H1 (cell line): ENCODE data around the gene LPP. TPM values are rescaled to one million over a fixed set of nuclear protein-coding genes. Genes with fewer than 3 reads are reported as not detected.

ENCODE experiments used
- CTCF ChIA-PET: fragments of 300-600 bp; sonication (Branson Sonifier 250); formaldehyde crosslinking; loops from one replicate; lab custom pipeline; 2021; ENCODE audit not compliant: partially characterized antibody; lab: Charles Lee
- POLR2A ChIA-PET: fragments of 300-600 bp; sonication (Branson Sonifier 250); formaldehyde crosslinking; loops from one replicate; lab custom pipeline; 2021; ENCODE audit warnings: inconsistent platforms; ENCODE audit not compliant: partially characterized antibody; lab: Charles Lee
- DNase-seq, 2 experiments: peaks; one replicate each; pipeline versions ENCODE4 v3.0.0 to v3.0.0-alpha.2; 2010 to 2022; ENCODE audit warnings: low spot score in 2 of 2, low read depth in 1 of 2, mixed read lengths in 1 of 2
- FAIRE-seq: peaks from 2 replicates; lab custom pipeline; 2011; peaks lifted over from hg19 to GRCh38; lab: Jason Lieb, UNC
- H2AFZ ChIP-seq: 2 replicates; pipeline ENCODE4 v1.8.1; 2012; ENCODE audit warnings: low read length, inconsistent platforms
- H2AK5ac ChIP-seq: 2 replicates; pipeline ENCODE4 v1.6.1; 2013; ENCODE audit warnings: low read depth, low read length
- H2BK120ac ChIP-seq: replicated peaks from 2 replicates; pipeline ENCODE3; 2013; ENCODE audit warnings: low read depth, low read length, inconsistent platforms
- H2BK12ac ChIP-seq: 2 replicates; pipeline ENCODE4 v1.6.1; 2013; ENCODE audit warnings: low read depth, low read length
- H2BK15ac ChIP-seq: 2 replicates; pipeline ENCODE4 v1.6.1; 2013; ENCODE audit warnings: low read length
- H2BK20ac ChIP-seq: 2 replicates; pipeline ENCODE4 v1.6.1; 2013; ENCODE audit warnings: low read length
- H2BK5ac ChIP-seq: 2 replicates; pipeline ENCODE4 v1.6.1; 2013; ENCODE audit warnings: low read depth, low read length
- H3K14ac ChIP-seq: 2 replicates; pipeline ENCODE4 v1.6.1; 2013; ENCODE audit warnings: inconsistent platforms; ENCODE audit not compliant: insufficient read length
- H3K18ac ChIP-seq: 2 replicates; pipeline ENCODE4 v1.6.1; 2013; ENCODE audit warnings: low read length; ENCODE audit errors: extremely low read depth
- H3K23ac ChIP-seq: 2 replicates; pipeline ENCODE4 v1.6.1; 2013; ENCODE audit warnings: inconsistent platforms; ENCODE audit not compliant: insufficient read length
- H3K23me2 ChIP-seq: 2 replicates; pipeline ENCODE4 v1.6.1; 2013; ENCODE audit warnings: low read depth, low read length
- H3K27ac ChIP-seq: 2 replicates; pipeline ENCODE4 v1.6.1; 2011; ENCODE audit warnings: low read depth, low read length, inconsistent platforms
- H3K27me3 ChIP-seq, 4 experiments: replicated peaks in 1 of 4; 1 replicate in 1 of 4; 2 replicates in 3 of 4; pipeline versions ENCODE4 v1.6.1 to v1.8.1; 2011 to 2013; ENCODE audit warnings: low read length in 3 of 4, mild to moderate bottlenecking in 3 of 4, inconsistent platforms in 2 of 4, mixed read lengths in 2 of 4, moderate library complexity in 1 of 4; ENCODE audit not compliant: control insufficient read depth in 3 of 4, insufficient read depth in 3 of 4; ENCODE audit errors: extremely low read depth in 1 of 4
- H3K36me3 ChIP-seq, 4 experiments: 2 replicates each; pipeline versions ENCODE4 v1.6.1 to v1.8.1; 2011 to 2013; ENCODE audit warnings: mild to moderate bottlenecking in 4 of 4, low read length in 3 of 4, moderate library complexity in 2 of 4, control low read depth in 1 of 4, inconsistent platforms in 1 of 4; ENCODE audit not compliant: insufficient read depth in 4 of 4, control insufficient read depth in 2 of 4
- H3K4ac ChIP-seq: replicated peaks from 2 replicates; pipeline ENCODE3; 2013; ENCODE audit warnings: low read length, low read depth, mixed read lengths, inconsistent platforms; ENCODE audit not compliant: insufficient read length
- H3K4me1 ChIP-seq, 4 experiments: replicated peaks in 1 of 4; 1 replicate in 1 of 4; 2 replicates in 3 of 4; pipeline versions ENCODE4 v1.6.1 to v1.8.1; 2011 to 2013; ENCODE audit warnings: low read length in 3 of 4, inconsistent platforms in 2 of 4, mixed read lengths in 1 of 4; ENCODE audit not compliant: insufficient read depth in 4 of 4, control insufficient read depth in 3 of 4
- H3K4me2 ChIP-seq, 2 experiments: 2 replicates each; pipeline versions ENCODE4 v1.6.1 to v1.8.1; 2011 to 2013; ENCODE audit warnings: low read depth in 2 of 2, low read length in 2 of 2, control low read depth in 1 of 2, inconsistent platforms in 1 of 2, mild to moderate bottlenecking in 1 of 2; ENCODE audit not compliant: insufficient read depth in 1 of 2
- H3K4me3 ChIP-seq, 4 experiments: fragments of 200-600, 300-600 bp in 1 of 4; sonication (generic), shearing (Covaris generic), sonication (Bioruptor Twin) in 1 of 4; 2 replicates each; pipeline versions ENCODE4 v1.5.1 to v1.8.1; 2011 to 2016; ENCODE audit warnings: low read length in 4 of 4, low read depth in 3 of 4, control low read depth in 2 of 4, inconsistent platforms in 2 of 4, mild to moderate bottlenecking in 2 of 4, mixed read lengths in 1 of 4, moderate library complexity in 1 of 4; ENCODE audit not compliant: insufficient read depth in 2 of 4; ENCODE audit errors: extremely low read depth in 1 of 4
- H3K56ac ChIP-seq: replicated peaks from 2 replicates; pipeline ENCODE3; 2013; ENCODE audit warnings: low read depth, mild to moderate bottlenecking, mixed read lengths, low read length, inconsistent platforms; ENCODE audit not compliant: insufficient read length
- H3K79me1 ChIP-seq: 2 replicates; pipeline ENCODE4 v1.6.1; 2013; ENCODE audit warnings: low read depth, low read length, control low read depth
- H3K79me2 ChIP-seq, 2 experiments: 2 replicates each; pipeline versions ENCODE4 v1.6.1 to v1.8.1; 2012 to 2013; ENCODE audit warnings: low read length in 2 of 2, mild to moderate bottlenecking in 2 of 2, inconsistent platforms in 1 of 2; ENCODE audit not compliant: insufficient read depth in 2 of 2, control insufficient read depth in 1 of 2
- H3K9ac ChIP-seq, 4 experiments: replicated peaks in 1 of 4; 1 replicate in 1 of 4; 2 replicates in 3 of 4; pipeline versions ENCODE4 v1.6.1 to v1.8.1; 2011 to 2013; ENCODE audit warnings: low read depth in 3 of 4, low read length in 3 of 4, control low read depth in 2 of 4, mild to moderate bottlenecking in 2 of 4, moderate library complexity in 2 of 4, inconsistent platforms in 1 of 4; ENCODE audit errors: extremely low read depth in 1 of 4
- H3K9me3 ChIP-seq, 2 experiments: 2 replicates each; pipeline versions ENCODE4 v1.6.1 to v1.8.1; 2012 to 2013; ENCODE audit warnings: mild to moderate bottlenecking in 2 of 2, moderate library complexity in 2 of 2, control low read depth in 1 of 2, inconsistent platforms in 1 of 2, low read depth in 1 of 2, low read length in 1 of 2, mixed read lengths in 1 of 2; ENCODE audit not compliant: insufficient read depth in 2 of 2
- H4K20me1 ChIP-seq, 2 experiments: replicated peaks in 1 of 2; 2 replicates each; pipeline versions ENCODE3 to v1.8.1; 2011 to 2013; ENCODE audit warnings: inconsistent platforms in 2 of 2, low read length in 2 of 2, mild to moderate bottlenecking in 1 of 2; ENCODE audit not compliant: insufficient read depth in 2 of 2, control insufficient read depth in 1 of 2
- H4K5ac ChIP-seq: 2 replicates; pipeline ENCODE4 v1.6.1; 2013; ENCODE audit warnings: low read length, low read depth, mixed read lengths, inconsistent platforms; ENCODE audit not compliant: insufficient read length
- H4K8ac ChIP-seq: 2 replicates; pipeline ENCODE4 v1.8.0; 2013; ENCODE audit warnings: mild to moderate bottlenecking, moderate library complexity, low read length, inconsistent platforms; ENCODE audit not compliant: insufficient read depth; ENCODE audit errors: extremely low read depth
- H4K91ac ChIP-seq: replicated peaks from 2 replicates; pipeline ENCODE3; 2013; ENCODE audit warnings: low read length, mixed read lengths, inconsistent platforms; ENCODE audit not compliant: insufficient read length
- CTBP2 ChIP-seq: IDR thresholded peaks from 2 replicates; pipeline ENCODE4 v1.7.0; 2011; ENCODE audit warnings: borderline replicate concordance, mild to moderate bottlenecking, moderate library complexity, mixed read lengths, low read length; ENCODE audit not compliant: insufficient read depth, insufficient read length
- KDM1A ChIP-seq: fragments of 200-600, 300-600 bp; sonication (generic); IDR thresholded peaks from 2 replicates; pipeline ENCODE4 v1.7.1; 2016; ENCODE audit warnings: mild to moderate bottlenecking, low read length, borderline replicate concordance
- TBP ChIP-seq: IDR thresholded peaks from 2 replicates; pipeline ENCODE4 v1.6.1; 2011; ENCODE audit warnings: low read depth, low read length, improper control_type of control experiment
- YY1 ChIP-seq: IDR thresholded peaks from 2 replicates; pipeline ENCODE4 v1.6.1; 2011; ENCODE audit warnings: low read depth, mild to moderate bottlenecking, low read length
- WGBS, 2 experiments: shearing (Covaris generic) in 1 of 2; methylation state at CpG; one replicate each; pipeline versions ENCODE4 v1.1.6 to v1.1.7; 2013 to 2015; ENCODE audit warnings: low lambda C conversion rate in 2 of 2, mixed read lengths in 2 of 2, inconsistent platforms in 1 of 2, low coverage in 1 of 2, missing lambda C conversion rate in 1 of 2; ENCODE audit not compliant: insufficient replicate concordance in 2 of 2, insufficient coverage in 1 of 2, insufficient read length in 1 of 2; ENCODE audit errors: extremely low coverage in 1 of 2, missing lambda C conversion rate in 1 of 2; 5-methylcytosine and 5-hydroxymethylcytosine counted together
- polyA plus RNA-seq, 7 experiments: library from polyadenylated mRNA; depleted of rRNA in 3 of 7; stranded (reverse) in 5 of 7; unstranded in 2 of 7; fragments of >200 nt in 5 of 7; fragments of 200-250 nt in 2 of 7; gene quantifications; 1 replicate in 5 of 7; 2 replicates in 1 of 7; 4 replicates in 1 of 7; pipeline versions ENCODE4 v1.2.1 to v1.2.3, GENCODE V29; 2011 to 2013; ENCODE audit warnings: missing spikeins in 2 of 7, mixed read lengths in 2 of 7
- total RNA-seq: library from RNA; stranded (reverse); fragmentation: NEBNext Ultra II Directional; extraction: Animal tissue kit (Norgen Biotek cat#: 25700); gene quantifications from 2 replicates; pipeline ENCODE4 v1.2.1, GENCODE V29; 2021
- TF ChIP-seq, protein P1 (sequence below): IDR thresholded peaks from 2 replicates; pipeline ENCODE4 v1.6.1; 2011; ENCODE audit warnings: low read length, improper control_type of control experiment

The LPP gene
- total and polyA plus RNA-seq, 2 of the 8 experiments (the other 6 are each of a cell fraction or from before 2014, with no cell fraction given), result 10.0 to 53.3 TPM

DNA sequence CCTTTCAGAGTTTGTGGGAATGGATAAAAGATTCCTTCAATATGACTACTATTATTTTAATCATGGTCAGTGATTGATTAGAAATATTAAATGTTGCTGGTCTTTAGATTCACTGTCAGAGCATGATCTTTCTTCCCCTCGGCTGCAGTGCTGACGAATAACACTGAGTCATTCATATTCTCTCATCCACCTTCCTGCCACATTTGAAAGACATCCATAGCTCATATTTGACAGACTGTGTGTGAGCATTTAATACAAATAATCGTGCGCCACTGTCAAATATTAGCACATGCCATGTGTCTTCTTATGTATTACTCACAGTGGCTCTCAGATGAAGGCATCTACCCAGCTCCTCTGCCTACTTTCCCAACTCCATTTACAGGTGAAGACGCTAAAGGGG, 541.3 kb downstream of the LPP start:
- H3K9me3 ChIP-seq, result no peaks in the 10 kb centered on the region
- no peak overlapping the region for H2BK20ac ChIP-seq
- no peak overlapping the region for H3K18ac ChIP-seq
- no peaks in the 10 kb centered on the region for H3K79me2 ChIP-seq
- no peak overlapping the region for H4K5ac ChIP-seq
- ChIA-PET POLR2A (no interaction called here), CTCF (interaction anchor here (0.9 to 2.6 kb wide), 3 partner anchors 9 to 954 kb away, joined by 3 to 11 read pairs (median 4); no protein-coding TSS in a partner anchor)
- no peak overlapping the region for H3K14ac ChIP-seq
- H3K36me3 ChIP-seq, result no peaks in the 10 kb centered on the region
- no peak overlapping the region for H3K27ac ChIP-seq
- DNase-seq (no peak), FAIRE-seq (no peak)
- 92% methylated on average over 5 of the region's 5 CpGs; no CpG with 5 or more reads in 1 of the 2 experiments for WGBS, 2 experiments
- H2BK15ac ChIP-seq, result no peak overlapping the region
- no peak overlapping the region for H2BK120ac ChIP-seq
- no peak overlapping the region for H2AK5ac ChIP-seq
- H3K79me1 ChIP-seq, result no peaks in the 10 kb centered on the region
- H3K4me1 ChIP-seq, result peaks cover 0 to 6% (median 5%) of the 10 kb centered on the region in 4 experiments; a peak in 3 of 7 replicates
- no peak overlapping the region for H3K4me3 ChIP-seq
- H2BK12ac ChIP-seq, result no peak overlapping the region
- no peak overlapping the region for H2BK5ac ChIP-seq
- H4K8ac ChIP-seq, result no peak overlapping the region
- H3K23me2 ChIP-seq, result no peaks in the 10 kb centered on the region
- H3K9ac ChIP-seq, result no peak overlapping the region
- no peak overlapping the region for H3K4ac ChIP-seq
- H3K56ac ChIP-seq, result no peak overlapping the region
- no peak overlapping the region for H3K23ac ChIP-seq
- no peak overlapping the region for H2AFZ ChIP-seq
- H4K91ac ChIP-seq, result no peak overlapping the region
- H3K4me2 ChIP-seq, result no peak overlapping the region
- H3K27me3 ChIP-seq, result no peaks in the 10 kb centered on the region
- H4K20me1 ChIP-seq, result no peaks in the 10 kb centered on the region
- TF ChIP-seq YY1 (no peak), CTBP2 (no peak), TBP (no peak), KDM1A (no peak)
- TF ChIP-seq, protein P1, sequence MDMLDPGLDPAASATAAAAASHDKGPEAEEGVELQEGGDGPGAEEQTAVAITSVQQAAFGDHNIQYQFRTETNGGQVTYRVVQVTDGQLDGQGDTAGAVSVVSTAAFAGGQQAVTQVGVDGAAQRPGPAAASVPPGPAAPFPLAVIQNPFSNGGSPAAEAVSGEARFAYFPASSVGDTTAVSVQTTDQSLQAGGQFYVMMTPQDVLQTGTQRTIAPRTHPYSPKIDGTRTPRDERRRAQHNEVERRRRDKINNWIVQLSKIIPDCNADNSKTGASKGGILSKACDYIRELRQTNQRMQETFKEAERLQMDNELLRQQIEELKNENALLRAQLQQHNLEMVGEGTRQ, result no peak
